Measurements from ENCODE around the gene PAQR7. TPM values are rescaled to one million over a fixed set of nuclear protein-coding genes. Genes with fewer than 3 reads are reported as not detected.

PAQR7 gene
- total RNA-seq, 1 experiment from 2014 or later = 6.7 TPM

- ChIA-PET POLR2A (interaction anchor here (0.7 kb wide), 1 partner anchor 66 kb away, joined by 3 read pairs; no protein-coding TSS in a partner anchor), CTCF (interaction anchor here (0.6 kb wide), 1 partner anchor 317 kb away, joined by 3 read pairs; no protein-coding TSS in a partner anchor)
- no peaks in the 10 kb centered on the region for H3K9me3 Mint-ChIP-seq
- peaks cover 28% of the 10 kb centered on the region for H3K36me3 Mint-ChIP-seq
- H3K27me3 Mint-ChIP-seq (ENCODE audit: low read depth) = peaks cover 9% of the 10 kb centered on the region
- DNase-seq (ENCODE audit: low spot score) (no peak), ATAC-seq (no peak)
- H3K27ac Mint-ChIP-seq = no peak overlapping the region
- H3K4me1 Mint-ChIP-seq = peaks cover 16% of the 10 kb centered on the region
- TF ChIP-seq ZNF232 (CRISPR knock-in tag; IDR thresholded peaks at IDR 0.05) (no peak), ATF6 (CRISPR knock-in tag; IDR thresholded peaks at IDR 0.05) (no peak), NR1H2 (CRISPR knock-in tag; IDR thresholded peaks at IDR 0.05) (no peak), NFYB (CRISPR knock-in tag; conservative IDR thresholded peaks at IDR 0.05; ENCODE audit: low read depth) (no peak), HMGA2 (CRISPR knock-in tag; IDR thresholded peaks at IDR 0.05) (no peak), ZNF138 (CRISPR knock-in tag; conservative IDR thresholded peaks at IDR 0.05) (no peak), TP53 (CRISPR knock-in tag; IDR thresholded peaks at IDR 0.05) (no peak), MLX (CRISPR knock-in tag; IDR thresholded peaks at IDR 0.05) (no peak), ZNF512 (CRISPR knock-in tag; IDR thresholded peaks at IDR 0.05; ENCODE audit: borderline replicate concordance) (no peak), PRRX2 (CRISPR knock-in tag; IDR thresholded peaks at IDR 0.05) (no peak), ESRRA (CRISPR knock-in tag; IDR thresholded peaks at IDR 0.05; ENCODE audit: borderline replicate concordance) (no peak), ZNF671 (CRISPR knock-in tag; IDR thresholded peaks at IDR 0.05) (no peak), CREB1 (CRISPR knock-in tag; IDR thresholded peaks at IDR 0.05) (no peak), TEAD1 (CRISPR knock-in tag; IDR thresholded peaks at IDR 0.05) (no peak), ZNF416 (CRISPR knock-in tag; IDR thresholded peaks at IDR 0.05) (no peak)
- TF ChIP-seq, protein P1, sequence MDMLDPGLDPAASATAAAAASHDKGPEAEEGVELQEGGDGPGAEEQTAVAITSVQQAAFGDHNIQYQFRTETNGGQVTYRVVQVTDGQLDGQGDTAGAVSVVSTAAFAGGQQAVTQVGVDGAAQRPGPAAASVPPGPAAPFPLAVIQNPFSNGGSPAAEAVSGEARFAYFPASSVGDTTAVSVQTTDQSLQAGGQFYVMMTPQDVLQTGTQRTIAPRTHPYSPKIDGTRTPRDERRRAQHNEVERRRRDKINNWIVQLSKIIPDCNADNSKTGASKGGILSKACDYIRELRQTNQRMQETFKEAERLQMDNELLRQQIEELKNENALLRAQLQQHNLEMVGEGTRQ (CRISPR knock-in tag; IDR thresholded peaks at IDR 0.05) = no peak
- TF ChIP-seq, protein P2, sequence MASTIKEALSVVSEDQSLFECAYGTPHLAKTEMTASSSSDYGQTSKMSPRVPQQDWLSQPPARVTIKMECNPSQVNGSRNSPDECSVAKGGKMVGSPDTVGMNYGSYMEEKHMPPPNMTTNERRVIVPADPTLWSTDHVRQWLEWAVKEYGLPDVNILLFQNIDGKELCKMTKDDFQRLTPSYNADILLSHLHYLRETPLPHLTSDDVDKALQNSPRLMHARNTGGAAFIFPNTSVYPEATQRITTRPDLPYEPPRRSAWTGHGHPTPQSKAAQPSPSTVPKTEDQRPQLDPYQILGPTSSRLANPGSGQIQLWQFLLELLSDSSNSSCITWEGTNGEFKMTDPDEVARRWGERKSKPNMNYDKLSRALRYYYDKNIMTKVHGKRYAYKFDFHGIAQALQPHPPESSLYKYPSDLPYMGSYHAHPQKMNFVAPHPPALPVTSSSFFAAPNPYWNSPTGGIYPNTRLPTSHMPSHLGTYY (CRISPR knock-in tag; IDR thresholded peaks at IDR 0.05) = no peak
- TF ChIP-seq, protein P3, sequence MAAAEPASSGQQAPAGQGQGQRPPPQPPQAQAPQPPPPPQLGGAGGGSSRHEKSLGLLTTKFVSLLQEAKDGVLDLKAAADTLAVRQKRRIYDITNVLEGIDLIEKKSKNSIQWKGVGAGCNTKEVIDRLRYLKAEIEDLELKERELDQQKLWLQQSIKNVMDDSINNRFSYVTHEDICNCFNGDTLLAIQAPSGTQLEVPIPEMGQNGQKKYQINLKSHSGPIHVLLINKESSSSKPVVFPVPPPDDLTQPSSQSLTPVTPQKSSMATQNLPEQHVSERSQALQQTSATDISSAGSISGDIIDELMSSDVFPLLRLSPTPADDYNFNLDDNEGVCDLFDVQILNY (CRISPR knock-in tag; IDR thresholded peaks at IDR 0.05) = no peak
- TF ChIP-seq, protein P4, sequence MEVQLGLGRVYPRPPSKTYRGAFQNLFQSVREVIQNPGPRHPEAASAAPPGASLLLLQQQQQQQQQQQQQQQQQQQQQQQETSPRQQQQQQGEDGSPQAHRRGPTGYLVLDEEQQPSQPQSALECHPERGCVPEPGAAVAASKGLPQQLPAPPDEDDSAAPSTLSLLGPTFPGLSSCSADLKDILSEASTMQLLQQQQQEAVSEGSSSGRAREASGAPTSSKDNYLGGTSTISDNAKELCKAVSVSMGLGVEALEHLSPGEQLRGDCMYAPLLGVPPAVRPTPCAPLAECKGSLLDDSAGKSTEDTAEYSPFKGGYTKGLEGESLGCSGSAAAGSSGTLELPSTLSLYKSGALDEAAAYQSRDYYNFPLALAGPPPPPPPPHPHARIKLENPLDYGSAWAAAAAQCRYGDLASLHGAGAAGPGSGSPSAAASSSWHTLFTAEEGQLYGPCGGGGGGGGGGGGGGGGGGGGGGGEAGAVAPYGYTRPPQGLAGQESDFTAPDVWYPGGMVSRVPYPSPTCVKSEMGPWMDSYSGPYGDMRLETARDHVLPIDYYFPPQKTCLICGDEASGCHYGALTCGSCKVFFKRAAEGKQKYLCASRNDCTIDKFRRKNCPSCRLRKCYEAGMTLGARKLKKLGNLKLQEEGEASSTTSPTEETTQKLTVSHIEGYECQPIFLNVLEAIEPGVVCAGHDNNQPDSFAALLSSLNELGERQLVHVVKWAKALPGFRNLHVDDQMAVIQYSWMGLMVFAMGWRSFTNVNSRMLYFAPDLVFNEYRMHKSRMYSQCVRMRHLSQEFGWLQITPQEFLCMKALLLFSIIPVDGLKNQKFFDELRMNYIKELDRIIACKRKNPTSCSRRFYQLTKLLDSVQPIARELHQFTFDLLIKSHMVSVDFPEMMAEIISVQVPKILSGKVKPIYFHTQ (CRISPR knock-in tag; IDR thresholded peaks at IDR 0.05) = no peak
- H3K4me3 Mint-ChIP-seq = no peak overlapping the region
Measured at GRCh38 chr1:25825605-25826004, 49.9 kb downstream of the PAQR7 start.

Measured in WTC11 (cell line).